Liver (tissue), 9 donors: ENCODE data around the gene POMT2. TPM values are rescaled to one million over a fixed set of nuclear protein-coding genes. Genes with fewer than 3 reads are reported as not detected.

ENCODE experiments used
- DNase-seq: peaks from one replicate; pipeline ENCODE4 v3.0.0-alpha.2; 2017; ENCODE audit warnings: low spot score
- H3K27ac ChIP-seq, 2 donors: one replicate each; pipeline ENCODE4 v1.7.0; 2013; ENCODE audit warnings: inconsistent platforms in 2 of 2, low read length in 2 of 2, control low read depth in 1 of 2, low read depth in 1 of 2, mild to moderate bottlenecking in 1 of 2
- H3K27me3 ChIP-seq, 4 donors: one replicate each; pipeline versions ENCODE4 v1.6.1 to v1.7.0; 2013; ENCODE audit warnings: low read length in 3 of 4, inconsistent platforms in 1 of 4, mild to moderate bottlenecking in 1 of 4, moderate library complexity in 1 of 4; ENCODE audit not compliant: control insufficient read depth in 4 of 4, insufficient read depth in 4 of 4
- H3K36me3 ChIP-seq, 4 donors: one replicate each; pipeline versions ENCODE4 v1.6.1 to v1.7.0; 2013; ENCODE audit warnings: low read length in 3 of 4, mild to moderate bottlenecking in 3 of 4, low read depth in 1 of 4, moderate library complexity in 1 of 4; ENCODE audit not compliant: control insufficient read depth in 4 of 4, insufficient read depth in 3 of 4
- H3K4me1 ChIP-seq, 4 donors: one replicate each; pipeline versions ENCODE4 v1.6.1 to v1.7.0; 2013; ENCODE audit warnings: low read length in 3 of 4, mild to moderate bottlenecking in 3 of 4, moderate library complexity in 1 of 4; ENCODE audit not compliant: control insufficient read depth in 4 of 4, insufficient read depth in 4 of 4
- H3K4me3 ChIP-seq, 3 donors: one replicate each; pipeline versions ENCODE4 v1.6.1 to v1.7.0; 2013; ENCODE audit warnings: low read length in 3 of 3, control low read depth in 1 of 3, low read depth in 1 of 3, mild to moderate bottlenecking in 1 of 3
- H3K9ac ChIP-seq, 2 donors: one replicate each; pipeline ENCODE4 v1.7.0; 2013; ENCODE audit warnings: low read length in 2 of 2, mild to moderate bottlenecking in 2 of 2, moderate library complexity in 2 of 2, control low read depth in 1 of 2, low read depth in 1 of 2
- H3K9me3 ChIP-seq, 4 donors: one replicate each; pipeline versions ENCODE4 v1.6.1 to v1.7.0; 2013; ENCODE audit warnings: low read length in 3 of 4; ENCODE audit not compliant: control insufficient read depth in 4 of 4
- ATF3 ChIP-seq: IDR thresholded peaks from 2 replicates; pipeline ENCODE4 v1.6.1; 2016; ENCODE audit warnings: antibody characterized with exemption
- FOXA2 ChIP-seq: IDR thresholded peaks from 2 replicates; pipeline ENCODE4 v1.6.1; 2016; ENCODE audit warnings: antibody characterized with exemption
- GABPA ChIP-seq, 2 donors: IDR thresholded peaks in 1 of 2; conservative IDR thresholded peaks in 1 of 2; 2 replicates each; pipeline ENCODE4 v1.6.1; 2016; ENCODE audit warnings: antibody characterized with exemption in 2 of 2, mild to moderate bottlenecking in 1 of 2, moderate library complexity in 1 of 2
- HNF4A ChIP-seq, 2 donors: conservative IDR thresholded peaks; 2 replicates each; pipeline ENCODE4 v1.6.1; 2016; ENCODE audit warnings: antibody characterized with exemption in 2 of 2, mild to moderate bottlenecking in 2 of 2
- HNF4G ChIP-seq: IDR thresholded peaks from 2 replicates; pipeline ENCODE4 v1.6.1; 2016; ENCODE audit warnings: antibody characterized with exemption
- MAX ChIP-seq: IDR thresholded peaks from 2 replicates; pipeline ENCODE4 v1.6.1; 2016; ENCODE audit warnings: antibody characterized with exemption
- REST ChIP-seq: IDR thresholded peaks from 2 replicates; pipeline ENCODE4 v1.6.1; 2016; ENCODE audit warnings: antibody characterized with exemption, mild to moderate bottlenecking
- RXRA ChIP-seq, 2 donors: IDR thresholded peaks; 2 replicates each; pipeline ENCODE4 v1.6.1; 2017 to 2018; ENCODE audit warnings: antibody characterized with exemption in 2 of 2, mild to moderate bottlenecking in 1 of 2
- SP1 ChIP-seq: IDR thresholded peaks from 2 replicates; pipeline ENCODE4 v1.6.1; 2018; ENCODE audit warnings: antibody characterized with exemption, mild to moderate bottlenecking
- TAF1 ChIP-seq: conservative IDR thresholded peaks from 2 replicates; pipeline ENCODE4 v1.6.1; 2016; ENCODE audit warnings: antibody characterized with exemption, mild to moderate bottlenecking
- WGBS: extraction: QIAGEN DNeasy Blood & Tissue Kit; methylation state at CpG from one replicate; pipeline ENCODE4 v1.1.7; 2013; 5-methylcytosine and 5-hydroxymethylcytosine counted together
- polyA plus RNA-seq, 2 donors: library from polyadenylated mRNA; stranded (reverse) in 1 of 2; unstranded in 1 of 2; fragments of 200-250 nt in 1 of 2; fragments of >200 nt in 1 of 2; fragmentation: Nextera tagmentation in 1 of 2; extraction: Ambion mirVana in 1 of 2; gene quantifications; one replicate each; pipeline versions ENCODE4 v1.2.1 to v1.2.3, GENCODE V29; 2013 to 2015
- total RNA-seq, 2 donors: library from RNA; depleted of rRNA; stranded (reverse); fragments of >200 nt; gene quantifications; one replicate each; pipeline ENCODE4 v1.2.3, GENCODE V29; 2014
- TF ChIP-seq, protein P1 (sequence below): IDR thresholded peaks from 2 replicates; pipeline ENCODE4 v1.6.1; 2016; ENCODE audit warnings: antibody characterized with exemption
- TF ChIP-seq, protein P2 (sequence below): fragments of 150-350 bp; IDR thresholded peaks from 2 replicates; pipeline ENCODE4 v1.5.1; 2017; ENCODE audit warnings: improper control_type of control experiment, low read depth, low read length; ENCODE audit not compliant: missing input control
- donor health status: healthy.
- donor health status: healthy.
- donor health status: healthy.
- donor health status: healthy.
- donor health status: healthy.

Gene POMT2
- total and polyA plus RNA-seq, 4 donors, result 4.8 to 13.1 (median 5.3) TPM

- no peak for DNase-seq
- Histone ChIP-seq H3K36me3 (peaks cover 0 to 8% (median 0%) of the 10 kb centered on the region in 4 donors), H3K4me1 (peaks cover 6 to 41% (median 33%) of the 10 kb centered on the region in 4 donors), H3K9ac (no peak overlapping the region), H3K27ac (no peak overlapping the region), H3K27me3 (no peaks in the 10 kb centered on the region), H3K4me3 (no peak overlapping the region), H3K9me3 (no peaks in the 10 kb centered on the region)
- TF ChIP-seq ATF3 (no peak), HNF4G (no peak), MAX (no peak), FOXA2 (no peak), TAF1 (no peak), HNF4A (conservative IDR thresholded peaks at IDR 0.05) (no peak), GABPA (IDR thresholded peaks at IDR 0.05 in 1 of 2, conservative IDR thresholded peaks at IDR 0.05 in 1 of 2) (no peak)
- TF ChIP-seq, protein P1, sequence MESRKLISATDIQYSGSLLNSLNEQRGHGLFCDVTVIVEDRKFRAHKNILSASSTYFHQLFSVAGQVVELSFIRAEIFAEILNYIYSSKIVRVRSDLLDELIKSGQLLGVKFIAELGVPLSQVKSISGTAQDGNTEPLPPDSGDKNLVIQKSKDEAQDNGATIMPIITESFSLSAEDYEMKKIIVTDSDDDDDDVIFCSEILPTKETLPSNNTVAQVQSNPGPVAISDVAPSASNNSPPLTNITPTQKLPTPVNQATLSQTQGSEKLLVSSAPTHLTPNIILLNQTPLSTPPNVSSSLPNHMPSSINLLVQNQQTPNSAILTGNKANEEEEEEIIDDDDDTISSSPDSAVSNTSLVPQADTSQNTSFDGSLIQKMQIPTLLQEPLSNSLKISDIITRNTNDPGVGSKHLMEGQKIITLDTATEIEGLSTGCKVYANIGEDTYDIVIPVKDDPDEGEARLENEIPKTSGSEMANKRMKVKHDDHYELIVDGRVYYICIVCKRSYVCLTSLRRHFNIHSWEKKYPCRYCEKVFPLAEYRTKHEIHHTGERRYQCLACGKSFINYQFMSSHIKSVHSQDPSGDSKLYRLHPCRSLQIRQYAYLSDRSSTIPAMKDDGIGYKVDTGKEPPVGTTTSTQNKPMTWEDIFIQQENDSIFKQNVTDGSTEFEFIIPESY, result no peak
- WGBS, result 57% methylated on average over 3 of the region's 3 CpGs
Observed at GRCh38 chr14:77325746-77326094, 5.0 kb upstream of the POMT2 start.

- Histone ChIP-seq H3K36me3 (peaks cover 0 to 8% (median 0%) of the 10 kb centered on the region in 4 donors), H3K27me3 (no peaks in the 10 kb centered on the region), H3K9ac (peak overlapping the region; percentile 33 to 43), H3K27ac (peak overlapping the region; percentile 62 to 71), H3K4me1 (peaks cover 6 to 43% (median 34%) of the 10 kb centered on the region in 4 donors), H3K4me3 (peak overlapping the region in 2 of 3 donors; percentile 50 to 58), H3K9me3 (no peaks in the 10 kb centered on the region)
- WGBS, result 45% methylated on average over 11 of the region's 11 CpGs
- DNase-seq, result no peak
- peak in 1 of 2 donors; percentile 28 for TF ChIP-seq HNF4A (conservative IDR thresholded peaks at IDR 0.05)
- TF ChIP-seq RXRA (IDR thresholded peaks at IDR 0.05), result peak; percentile 70 to 79
- TF ChIP-seq TAF1, result peak; percentile 28
- TF ChIP-seq SP1, result peak; percentile 75
- TF ChIP-seq MAX, result no peak
- TF ChIP-seq, protein P2, sequence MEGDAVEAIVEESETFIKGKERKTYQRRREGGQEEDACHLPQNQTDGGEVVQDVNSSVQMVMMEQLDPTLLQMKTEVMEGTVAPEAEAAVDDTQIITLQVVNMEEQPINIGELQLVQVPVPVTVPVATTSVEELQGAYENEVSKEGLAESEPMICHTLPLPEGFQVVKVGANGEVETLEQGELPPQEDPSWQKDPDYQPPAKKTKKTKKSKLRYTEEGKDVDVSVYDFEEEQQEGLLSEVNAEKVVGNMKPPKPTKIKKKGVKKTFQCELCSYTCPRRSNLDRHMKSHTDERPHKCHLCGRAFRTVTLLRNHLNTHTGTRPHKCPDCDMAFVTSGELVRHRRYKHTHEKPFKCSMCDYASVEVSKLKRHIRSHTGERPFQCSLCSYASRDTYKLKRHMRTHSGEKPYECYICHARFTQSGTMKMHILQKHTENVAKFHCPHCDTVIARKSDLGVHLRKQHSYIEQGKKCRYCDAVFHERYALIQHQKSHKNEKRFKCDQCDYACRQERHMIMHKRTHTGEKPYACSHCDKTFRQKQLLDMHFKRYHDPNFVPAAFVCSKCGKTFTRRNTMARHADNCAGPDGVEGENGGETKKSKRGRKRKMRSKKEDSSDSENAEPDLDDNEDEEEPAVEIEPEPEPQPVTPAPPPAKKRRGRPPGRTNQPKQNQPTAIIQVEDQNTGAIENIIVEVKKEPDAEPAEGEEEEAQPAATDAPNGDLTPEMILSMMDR, result no peak
- peak; percentile 27 for TF ChIP-seq REST
Observed at GRCh38 chr14:77324816-77325745, 4.4 kb upstream of the POMT2 start.
